HUDEP-2 (cell line): ENCODE measurements around the gene ACSL5.
A peak's percentile ranks its signal among the peaks of the same experiment; 100 is the strongest.
"Not testable (repeated sequence)": the region's sequence is repeated elsewhere in the genome, so short reads cannot be mapped to it uniquely, and the experiment has no call there.

Experiments
- DNase-seq, 76 experiments: peaks; one replicate each; lab custom pipeline; 2025; ENCODE audit not compliant: unreplicated experiment in 76 of 76; lab: John Stamatoyannopoulos, UW

Gene ACSL5

GRCh38 chr10:112372182-112372810, 1.6 kb upstream of the ACSL5 start:
- DNase-seq: not testable (repeated sequence)

DNA sequence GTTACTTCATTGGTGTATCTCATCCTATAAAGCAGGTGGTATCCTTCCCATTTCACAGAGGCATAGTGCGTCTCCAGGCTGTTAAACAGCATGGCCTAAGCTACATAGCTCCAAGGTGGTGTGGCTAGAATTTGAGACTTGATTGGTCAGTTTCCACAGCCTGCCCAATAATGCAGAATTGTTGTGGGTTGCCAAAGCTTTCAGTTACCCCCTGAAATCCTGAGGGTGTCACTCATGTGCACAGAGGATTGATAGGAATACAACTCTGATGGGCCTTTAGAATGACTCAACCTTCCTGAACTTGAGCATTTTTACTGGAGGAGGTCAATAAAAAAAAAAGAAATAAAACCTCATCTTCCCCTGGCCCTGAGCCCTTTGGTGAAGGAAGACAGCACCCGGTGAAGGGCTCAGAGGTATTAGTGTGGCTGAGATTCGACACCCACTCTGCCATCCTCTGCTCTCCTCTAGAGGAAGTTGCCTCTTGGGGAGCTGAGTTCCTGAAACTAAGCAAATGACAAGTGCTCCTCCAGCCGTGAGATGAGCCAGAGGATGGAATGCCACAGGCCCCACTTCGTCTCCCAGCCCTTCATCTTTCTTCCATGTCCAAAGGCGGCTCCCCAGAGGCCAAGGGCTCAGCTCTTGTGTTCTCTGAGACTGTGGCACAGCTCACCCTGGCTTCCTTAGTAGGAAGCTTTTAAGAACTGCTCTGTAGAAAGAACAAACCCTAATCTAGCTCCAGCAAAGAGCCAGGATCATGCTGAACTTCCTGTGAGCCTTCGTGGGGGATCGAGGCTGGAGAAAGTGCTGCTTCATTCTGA, 1.0 kb downstream of the ACSL5 start:
- no peak for DNase-seq

DNA sequence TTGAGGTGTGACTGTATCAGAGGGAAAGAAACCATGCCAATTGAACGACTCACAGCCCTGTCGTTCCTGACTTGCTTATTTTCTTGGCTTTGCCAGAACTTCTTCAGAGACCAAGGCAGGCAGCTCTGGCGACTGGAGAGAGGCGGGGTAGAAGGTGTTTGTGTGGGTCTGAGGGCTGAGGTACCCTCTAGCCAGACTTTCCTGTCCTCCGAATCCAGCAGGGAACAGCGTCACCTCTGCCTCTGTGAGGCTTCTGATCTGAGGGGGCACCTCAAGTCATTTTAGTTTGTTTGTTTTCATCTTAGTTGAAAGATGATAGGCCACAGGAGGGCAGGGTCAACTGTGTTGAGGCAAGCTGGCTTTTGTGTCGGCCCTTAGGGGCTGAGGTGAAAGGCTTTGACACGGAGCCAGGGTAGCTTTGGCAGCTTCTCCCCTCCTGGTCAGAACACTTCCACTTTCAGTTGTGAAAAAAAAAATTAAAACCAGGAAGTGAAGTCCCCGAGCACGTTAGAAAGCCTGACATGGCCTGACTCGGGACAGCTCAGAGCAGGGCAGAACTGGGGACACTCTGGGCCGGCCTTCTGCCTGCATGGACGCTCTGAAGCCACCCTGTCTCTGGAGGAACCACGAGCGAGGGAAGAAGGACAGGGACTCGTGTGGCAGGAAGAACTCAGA, 1.9 kb downstream of the ACSL5 start:
- DNase-seq: peak in 32 of 76 experiments; percentile 5 to 60 (median 22)

DNA sequence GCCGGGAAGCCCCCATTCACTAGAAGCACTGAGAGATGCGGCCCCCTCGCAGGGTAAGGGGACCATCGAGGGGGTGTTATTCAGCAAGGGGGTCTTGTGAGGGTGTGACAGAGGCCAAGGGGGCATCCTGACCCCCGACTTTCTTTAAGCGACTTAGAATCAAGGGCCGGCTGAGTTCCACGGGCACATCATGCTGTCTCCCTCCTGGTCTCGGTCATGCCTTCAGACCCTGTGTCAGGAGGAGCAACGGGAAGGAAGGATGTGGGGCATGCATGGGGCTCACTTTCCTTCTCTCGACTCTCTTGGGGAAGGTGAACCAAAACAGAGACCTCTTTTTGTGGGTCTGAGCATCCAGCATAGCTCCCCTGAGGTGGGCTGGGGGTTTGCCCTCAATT, 2.5 kb downstream of the ACSL5 start:
- DNase-seq: peak in 2 of 76 experiments; percentile 33 to 43

- DNase-seq: not testable (repeated sequence)
Observed at GRCh38 chr10:112377116-112377515, 3.2 kb downstream of the ACSL5 start.

GRCh38 chr10:112379635-112380296, 5.8 kb downstream of the ACSL5 start:
- peak in 1 of 76 experiments; percentile 12 for DNase-seq

- no peak for DNase-seq
Observed at GRCh38 chr10:112382515-112383235, 8.8 kb downstream of the ACSL5 start.

- peak in 63 of 76 experiments; percentile 8 to 81 (median 46) for DNase-seq
Observed at GRCh38 chr10:112383325-112383724, 9.4 kb downstream of the ACSL5 start.

GRCh38 chr10:112384141-112384540, 10.2 kb downstream of the ACSL5 start:
- no peak for DNase-seq

- no peak for DNase-seq
Observed at GRCh38 chr10:112385201-112385600, 11.3 kb downstream of the ACSL5 start.

- not testable (repeated sequence) for DNase-seq
Observed at GRCh38 chr10:112388056-112388455, 14.1 kb downstream of the ACSL5 start.

DNA sequence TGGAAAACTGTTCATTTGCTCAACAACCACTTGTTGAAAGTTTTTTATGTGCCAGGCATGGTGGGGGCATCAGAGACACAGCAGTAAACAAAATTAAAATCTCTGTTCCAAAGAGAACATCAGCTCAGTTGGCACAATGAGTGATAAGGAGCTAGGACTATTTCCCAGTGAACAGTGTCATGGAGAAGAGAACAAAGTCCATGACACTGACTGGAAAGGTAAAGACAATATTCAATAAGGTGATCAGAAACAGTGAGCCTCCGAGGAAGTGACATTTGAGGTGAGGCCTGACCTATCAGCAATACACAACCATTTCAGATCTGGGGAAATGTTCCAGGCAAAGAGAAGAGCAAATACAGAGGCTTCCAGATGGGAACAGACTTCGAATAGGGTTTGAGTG, 14.6 kb downstream of the ACSL5 start:
- DNase-seq: no peak

DNA sequence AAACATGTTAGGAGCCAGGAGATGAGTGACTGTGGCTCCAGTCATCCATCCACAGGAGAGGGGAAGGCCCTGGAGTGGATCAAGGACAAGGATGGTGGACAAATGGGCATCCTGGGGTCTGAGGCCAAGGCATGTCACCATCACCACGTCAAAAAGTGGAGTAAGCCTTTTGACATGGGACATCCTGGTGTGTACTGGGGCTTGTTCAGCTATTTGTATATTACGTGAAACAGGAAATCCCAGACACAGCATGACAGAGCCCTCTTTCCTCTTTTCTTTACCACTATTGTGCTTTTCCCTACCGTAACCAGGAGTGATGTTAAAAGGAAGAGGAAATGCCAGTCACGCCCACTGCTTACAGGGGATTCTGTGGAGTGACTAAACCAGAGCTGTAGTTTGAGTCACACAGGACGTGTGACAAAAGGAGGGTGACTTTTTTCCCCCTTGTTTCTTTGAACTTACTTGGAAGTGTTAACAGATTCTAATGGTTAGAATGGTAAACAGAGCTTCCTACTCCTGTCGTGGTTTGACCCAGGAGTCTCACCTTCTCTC, 15.4 kb downstream of the ACSL5 start:
- DNase-seq: no peak

DNA sequence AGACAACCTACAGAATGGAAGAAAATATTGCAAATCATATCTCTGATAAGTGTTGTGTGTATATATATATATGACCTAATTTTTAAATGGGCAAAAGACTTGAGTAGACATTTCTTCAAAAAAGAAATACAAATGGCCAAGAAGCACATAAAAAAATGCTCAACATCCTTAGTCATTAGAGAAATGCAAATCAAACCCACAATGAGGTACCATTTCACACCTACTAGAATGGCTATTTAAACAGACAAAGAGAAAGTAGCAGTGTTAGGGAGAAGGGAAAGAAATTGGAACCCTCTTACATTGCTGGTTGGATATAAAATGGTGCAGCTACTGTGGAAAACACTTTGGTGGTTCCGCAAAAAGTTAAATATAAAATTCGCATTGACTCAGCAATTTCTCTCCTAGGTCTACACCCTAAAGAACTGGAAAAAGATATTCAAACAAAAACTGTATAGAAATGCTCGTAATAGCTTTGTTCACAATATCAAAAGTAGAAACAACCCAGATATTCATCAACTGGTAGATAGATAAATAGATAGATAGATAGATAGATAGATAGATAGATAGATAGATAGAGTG, 16.3 kb downstream of the ACSL5 start:
- no peak for DNase-seq

GRCh38 chr10:112393341-112393740, 19.4 kb downstream of the ACSL5 start:
- no peak for DNase-seq

- DNase-seq: no peak
Observed at GRCh38 chr10:112393827-112394226, 19.9 kb downstream of the ACSL5 start.

- DNase-seq: no peak
Observed at GRCh38 chr10:112394475-112394875, 20.6 kb downstream of the ACSL5 start.

DNA sequence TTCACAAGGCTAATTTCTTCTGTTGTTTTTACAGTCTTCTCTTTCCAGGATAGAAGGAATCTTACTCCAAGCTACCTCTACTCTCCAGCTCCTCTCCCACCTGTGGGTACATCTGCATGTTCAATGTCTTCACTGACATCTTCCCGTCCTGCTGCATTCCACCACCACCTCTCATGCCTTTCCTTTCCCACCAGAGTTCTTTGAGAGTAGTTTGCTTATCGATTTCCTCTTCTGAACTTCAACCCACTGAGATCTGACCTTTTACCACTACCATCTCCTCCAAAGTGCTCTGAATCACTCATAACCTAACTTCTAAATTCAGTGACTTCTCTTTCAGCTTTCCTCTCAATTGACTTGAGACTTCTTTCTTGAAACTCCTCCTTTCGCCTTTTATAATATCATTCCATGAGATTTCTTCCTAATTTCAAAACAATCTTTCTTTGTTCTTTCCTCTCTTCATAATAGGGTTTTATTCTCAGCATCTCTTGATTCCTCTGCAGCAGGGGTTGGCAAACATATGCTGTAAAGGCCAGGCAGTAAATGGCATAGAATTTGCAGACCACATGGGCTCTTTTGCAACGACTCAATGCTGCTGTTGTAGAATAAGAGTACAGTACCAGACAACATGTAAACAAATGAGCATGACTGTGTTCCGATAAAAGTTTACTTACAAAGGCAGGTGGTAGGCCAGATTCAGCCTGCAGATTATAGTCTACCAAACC, 22.1 kb downstream of the ACSL5 start:
- DNase-seq: no peak

DNA sequence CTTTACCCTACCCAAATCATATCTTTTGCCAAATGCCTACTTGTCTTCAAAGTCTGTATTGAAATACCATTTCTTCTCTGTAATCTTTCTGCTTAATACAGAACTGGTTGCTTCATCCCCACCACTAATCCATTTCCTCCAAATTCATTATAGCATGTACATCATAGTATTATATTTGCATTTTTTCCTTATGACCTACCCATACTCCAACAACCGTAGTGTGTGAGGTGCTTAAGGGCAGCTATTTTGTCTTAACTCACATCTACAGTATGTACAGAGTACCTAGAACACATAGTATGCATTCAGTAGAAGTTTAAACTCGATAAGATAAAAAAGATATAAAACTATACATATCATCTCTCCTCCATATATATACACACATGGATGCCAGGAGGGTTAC, 23.7 kb downstream of the ACSL5 start:
- DNase-seq: no peak
